Panc1 (cell line): ENCODE results near the gene RHOH.

Source experiments
- CTCF ChIP-seq: fragments of 450-650 bp; IDR thresholded peaks from 2 replicates; pipeline ENCODE4 v1.5.1; 2017; ENCODE audit warnings: mild to moderate bottlenecking
- TCF7L2 ChIP-seq: IDR thresholded peaks from 2 replicates; pipeline ENCODE4 v1.6.1; 2011; ENCODE audit warnings: mild to moderate bottlenecking, low read depth, low read length, inconsistent platforms
- TF ChIP-seq, protein P1 (sequence below), 2 experiments: IDR thresholded peaks; 2 replicates each; pipeline ENCODE4 v1.6.1; 2011 to 2012; ENCODE audit warnings: low read depth in 2 of 2, control low read depth in 1 of 2, low read length in 1 of 2, mild to moderate bottlenecking in 1 of 2, moderate library complexity in 1 of 2; ENCODE audit not compliant: insufficient read depth in 1 of 2

GRCh38 chr4:40283413-40283812, 86.6 kb downstream of the RHOH start:
- TF ChIP-seq CTCF (no peak), TCF7L2 (no peak)
- TF ChIP-seq, protein P1, sequence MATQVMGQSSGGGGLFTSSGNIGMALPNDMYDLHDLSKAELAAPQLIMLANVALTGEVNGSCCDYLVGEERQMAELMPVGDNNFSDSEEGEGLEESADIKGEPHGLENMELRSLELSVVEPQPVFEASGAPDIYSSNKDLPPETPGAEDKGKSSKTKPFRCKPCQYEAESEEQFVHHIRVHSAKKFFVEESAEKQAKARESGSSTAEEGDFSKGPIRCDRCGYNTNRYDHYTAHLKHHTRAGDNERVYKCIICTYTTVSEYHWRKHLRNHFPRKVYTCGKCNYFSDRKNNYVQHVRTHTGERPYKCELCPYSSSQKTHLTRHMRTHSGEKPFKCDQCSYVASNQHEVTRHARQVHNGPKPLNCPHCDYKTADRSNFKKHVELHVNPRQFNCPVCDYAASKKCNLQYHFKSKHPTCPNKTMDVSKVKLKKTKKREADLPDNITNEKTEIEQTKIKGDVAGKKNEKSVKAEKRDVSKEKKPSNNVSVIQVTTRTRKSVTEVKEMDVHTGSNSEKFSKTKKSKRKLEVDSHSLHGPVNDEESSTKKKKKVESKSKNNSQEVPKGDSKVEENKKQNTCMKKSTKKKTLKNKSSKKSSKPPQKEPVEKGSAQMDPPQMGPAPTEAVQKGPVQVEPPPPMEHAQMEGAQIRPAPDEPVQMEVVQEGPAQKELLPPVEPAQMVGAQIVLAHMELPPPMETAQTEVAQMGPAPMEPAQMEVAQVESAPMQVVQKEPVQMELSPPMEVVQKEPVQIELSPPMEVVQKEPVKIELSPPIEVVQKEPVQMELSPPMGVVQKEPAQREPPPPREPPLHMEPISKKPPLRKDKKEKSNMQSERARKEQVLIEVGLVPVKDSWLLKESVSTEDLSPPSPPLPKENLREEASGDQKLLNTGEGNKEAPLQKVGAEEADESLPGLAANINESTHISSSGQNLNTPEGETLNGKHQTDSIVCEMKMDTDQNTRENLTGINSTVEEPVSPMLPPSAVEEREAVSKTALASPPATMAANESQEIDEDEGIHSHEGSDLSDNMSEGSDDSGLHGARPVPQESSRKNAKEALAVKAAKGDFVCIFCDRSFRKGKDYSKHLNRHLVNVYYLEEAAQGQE (IDR thresholded peaks at IDR 0.05; ENCODE audit: insufficient read depth in 1 of 2, low read depth in 2 of 2, low read length in 1 of 2), result no peak
